ENCODE measurements around the gene UROC1.
A peak's percentile ranks its signal among the peaks of the same experiment; 100 is the strongest.

Gene UROC1

GRCh38 chr3:126494204-126494969 lies 23.2 kb downstream of the UROC1 start:
- no peak for DNase-seq

- no peak for DNase-seq
Observed at GRCh38 chr3:126493739-126494138, 23.8 kb downstream of the UROC1 start.

GRCh38 chr3:126493051-126493450 lies 24.5 kb downstream of the UROC1 start:
- DNase-seq = no peak

GRCh38 chr3:126491221-126492013 lies 26.2 kb downstream of the UROC1 start:
- peak; percentile 18 to 20 for DNase-seq

- no peak for DNase-seq
Observed at GRCh38 chr3:126490619-126491018, 27.0 kb downstream of the UROC1 start.

- DNase-seq = no peak
Observed at GRCh38 chr3:126488886-126489569, 28.5 kb downstream of the UROC1 start.

GRCh38 chr3:126488185-126488584 lies 29.4 kb downstream of the UROC1 start:
- DNase-seq = no peak

- no peak for DNase-seq
Observed at GRCh38 chr3:126487151-126487771, 30.3 kb downstream of the UROC1 start.

GRCh38 chr3:126486360-126486847 lies 31.2 kb downstream of the UROC1 start:
- no peak for DNase-seq

GRCh38 chr3:126485956-126486355 lies 31.6 kb downstream of the UROC1 start:
- DNase-seq = no peak

- DNase-seq = no peak
Observed at GRCh38 chr3:126485176-126485897, 32.2 kb downstream of the UROC1 start.

GRCh38 chr3:126484662-126485061 lies 32.9 kb downstream of the UROC1 start:
- DNase-seq = no peak

- no peak for DNase-seq
Observed at GRCh38 chr3:126484148-126484547, 33.4 kb downstream of the UROC1 start.

GRCh38 chr3:126483321-126483761 lies 34.2 kb downstream of the UROC1 start:
- DNase-seq = no peak

- no peak for DNase-seq
Observed at GRCh38 chr3:126482503-126483255, 34.9 kb downstream of the UROC1 start.

GRCh38 chr3:126481808-126482502 lies 35.6 kb downstream of the UROC1 start:
- no peak for DNase-seq

GRCh38 chr3:126480861-126481260 lies 36.7 kb downstream of the UROC1 start:
- no peak for DNase-seq

GRCh38 chr3:126480206-126480605 lies 37.4 kb downstream of the UROC1 start:
- DNase-seq = no peak

- DNase-seq = no peak
Observed at GRCh38 chr3:126479642-126480041, 37.9 kb downstream of the UROC1 start.

GRCh38 chr3:126478581-126479310 lies 38.8 kb downstream of the UROC1 start:
- no peak for DNase-seq

All from inflammatory macrophage treated with lipopolysaccharide for 1 hour (primary cell).